HG03060 (cell line): ENCODE measurements around the gene PRRT1.
"Not testable (repeated sequence)": the region's sequence is repeated elsewhere in the genome, so short reads cannot be mapped to it uniquely, and the experiment has no call there.

Source experiments
- ATAC-seq: cut with Tn5 transposase; IDR thresholded peaks from one replicate; pipeline ENCODE4 v1.9.1; 2021; ENCODE audit warnings: low read depth, moderate number of reproducible peaks; ENCODE audit not compliant: unreplicated experiment

PRRT1 gene

DNA sequence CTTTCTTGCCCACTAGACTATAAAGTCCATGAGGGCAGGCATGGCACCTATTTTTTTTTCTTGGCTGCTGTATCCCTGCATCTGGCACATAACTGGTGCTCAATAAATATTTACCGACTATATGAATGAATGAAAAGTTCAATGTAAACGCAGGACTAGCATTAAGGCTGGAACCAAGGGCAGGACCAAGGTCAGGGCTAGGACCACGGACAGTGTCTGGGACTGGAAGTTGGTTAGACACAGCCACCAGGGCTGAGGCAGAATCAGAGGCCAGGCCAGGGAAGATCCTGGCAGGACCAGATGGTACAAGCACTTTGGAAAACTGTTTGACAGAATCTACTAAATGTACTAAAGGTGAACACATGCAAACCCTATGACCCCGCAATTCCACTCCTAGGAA lies 46.3 kb downstream of the PRRT1 start:
- no peak for ATAC-seq

GRCh38 chr6:32102255-32102654 lies 49.5 kb downstream of the PRRT1 start:
- no peak for ATAC-seq

DNA sequence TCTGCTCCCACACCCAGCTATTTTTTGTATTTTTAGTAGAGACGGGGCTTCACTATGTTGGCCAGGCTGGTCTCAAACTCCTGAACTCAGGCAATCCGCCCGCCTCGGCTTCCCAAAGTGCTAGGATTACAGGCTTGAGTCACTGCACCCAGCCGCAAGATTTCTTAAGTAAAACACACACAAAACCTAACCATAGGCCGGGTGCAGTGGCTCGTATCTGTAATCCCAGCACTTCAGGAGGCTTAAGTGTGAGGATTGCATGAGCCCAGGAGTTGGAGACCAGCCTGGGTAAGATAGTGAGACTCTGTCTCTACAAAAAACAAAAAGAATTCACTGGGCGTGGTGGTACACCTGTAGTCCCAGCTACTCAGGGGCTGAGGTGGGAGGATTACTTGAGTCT lies 51.5 kb downstream of the PRRT1 start:
- ATAC-seq, result not testable (repeated sequence)
